Measurements from ENCODE around the gene SLC22A23. TPM values are rescaled to one million over a fixed set of nuclear protein-coding genes. Genes with fewer than 3 reads are reported as not detected.

SLC22A23 gene
- total RNA-seq, 2 donors from 2014 or later, result 53.1 to 129 TPM

GRCh38 chr6:3377536-3378397, 79.1 kb downstream of the SLC22A23 start:
- no peak for DNase-seq (ENCODE audit: low spot score)
- peaks cover 29% of the 10 kb centered on the region for H3K4me1 ChIP-seq (replicated peaks)
- H3K27me3 ChIP-seq (replicated peaks; ENCODE audit: insufficient read depth), result no peaks in the 10 kb centered on the region
- TF ChIP-seq POLR2AphosphoS5 (IDR thresholded peaks at IDR 0.05) (no peak), POLR2A (IDR thresholded peaks at IDR 0.05) (no peak)
- WGBS, result 75% methylated on average over 17 of the region's 17 CpGs
- H3K4me3 ChIP-seq, result no peak overlapping the region
- peak overlapping the region; percentile 16 to 90 for H3K27ac ChIP-seq
- intact Hi-C loops (cut with DNase I), result no loop called here
- H3K36me3 ChIP-seq, result no peaks in the 10 kb centered on the region
- no peaks in the 10 kb centered on the region for H3K9me3 ChIP-seq

- 86% methylated on average over 3 of the region's 3 CpGs for WGBS
Observed at GRCh38 chr6:3376893-3377535, 79.8 kb downstream of the SLC22A23 start.

GRCh38 chr6:3376064-3376463, 80.8 kb downstream of the SLC22A23 start:
- DNase-seq (ENCODE audit: low spot score), result peak; percentile 55
- Histone ChIP-seq H3K4me1 (replicated peaks) (peaks cover 33% of the 10 kb centered on the region), H3K4me3 (no peak overlapping the region), H3K36me3 (no peaks in the 10 kb centered on the region), H3K27me3 (replicated peaks; ENCODE audit: insufficient read depth) (no peaks in the 10 kb centered on the region), H3K27ac (peak overlapping the region; percentile 56 to 90), H3K9me3 (no peaks in the 10 kb centered on the region)
- intact Hi-C loops (cut with DNase I), result no loop called here
- TF ChIP-seq CTCF (IDR thresholded peaks at IDR 0.05), result no peak
- TF ChIP-seq POLR2AphosphoS5 (IDR thresholded peaks at IDR 0.05), result peak; percentile 71
- WGBS, result 42% methylated on average over 8 of the region's 8 CpGs

More at GRCh38 chr6:3376893-3377535, 79.8 kb downstream of the SLC22A23 start:
- TF ChIP-seq CTCF (IDR thresholded peaks at IDR 0.05), result no peak
- no peak for TF ChIP-seq POLR2AphosphoS5 (IDR thresholded peaks at IDR 0.05)
- TF ChIP-seq POLR2A (IDR thresholded peaks at IDR 0.05), result no peak
- no peaks in the 10 kb centered on the region for H3K36me3 ChIP-seq
- intact Hi-C loops (cut with DNase I), result no loop called here
- H3K27me3 ChIP-seq (replicated peaks; ENCODE audit: insufficient read depth), result no peaks in the 10 kb centered on the region
- no peak overlapping the region for H3K4me3 ChIP-seq
- H3K27ac ChIP-seq, result peak overlapping the region; percentile 56 to 90
- no peak for DNase-seq (ENCODE audit: low spot score)
- H3K9me3 ChIP-seq, result no peaks in the 10 kb centered on the region
- H3K4me1 ChIP-seq (replicated peaks), result peaks cover 36% of the 10 kb centered on the region

GRCh38 chr6:3373597-3374203, 83.2 kb downstream of the SLC22A23 start:
- Histone ChIP-seq H3K27ac (no peak overlapping the region), H3K4me1 (replicated peaks) (peaks cover 14% of the 10 kb centered on the region), H3K9me3 (no peaks in the 10 kb centered on the region), H3K4me3 (no peak overlapping the region), H3K27me3 (replicated peaks; ENCODE audit: insufficient read depth) (no peaks in the 10 kb centered on the region), H3K36me3 (no peaks in the 10 kb centered on the region)
- TF ChIP-seq CTCF (IDR thresholded peaks at IDR 0.05) (no peak), POLR2A (IDR thresholded peaks at IDR 0.05) (no peak), POLR2AphosphoS5 (IDR thresholded peaks at IDR 0.05) (no peak)
- 97% methylated on average over 5 of the region's 5 CpGs for WGBS
- intact Hi-C loops (cut with DNase I), result no loop called here
- DNase-seq (ENCODE audit: low spot score), result no peak

GRCh38 chr6:3372912-3373554, 83.8 kb downstream of the SLC22A23 start:
- TF ChIP-seq POLR2A (IDR thresholded peaks at IDR 0.05), result no peak
- no peak for TF ChIP-seq CTCF (IDR thresholded peaks at IDR 0.05)
- no peak for TF ChIP-seq POLR2AphosphoS5 (IDR thresholded peaks at IDR 0.05)
- H3K9me3 ChIP-seq, result no peaks in the 10 kb centered on the region
- WGBS, result 76% methylated on average over 6 of the region's 6 CpGs
- H3K4me3 ChIP-seq, result no peak overlapping the region
- H3K4me1 ChIP-seq (replicated peaks), result peaks cover 14% of the 10 kb centered on the region
- intact Hi-C loops (cut with DNase I), result no loop called here
- DNase-seq (ENCODE audit: low spot score), result no peak
- no peak overlapping the region for H3K27ac ChIP-seq
- no peaks in the 10 kb centered on the region for H3K36me3 ChIP-seq
- H3K27me3 ChIP-seq (replicated peaks; ENCODE audit: insufficient read depth), result no peaks in the 10 kb centered on the region
